ENCODE results near the gene HSPA1L.

DNA sequence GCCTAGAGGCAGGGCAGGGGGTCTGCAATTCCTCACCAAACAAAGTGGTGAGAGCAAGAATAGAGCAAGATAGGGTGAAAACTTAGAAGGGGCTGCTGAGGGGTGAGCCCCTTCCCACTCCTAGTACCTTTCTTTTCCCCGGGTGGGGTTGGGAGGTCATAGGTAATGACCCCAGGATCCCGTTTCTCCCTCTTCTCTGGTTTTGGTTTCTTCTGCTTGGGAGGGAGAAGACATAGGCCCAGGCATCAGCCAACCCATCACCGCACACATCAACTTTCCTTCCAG, 23.1 kb downstream of the HSPA1L start:
- TF ChIP-seq, protein P1, sequence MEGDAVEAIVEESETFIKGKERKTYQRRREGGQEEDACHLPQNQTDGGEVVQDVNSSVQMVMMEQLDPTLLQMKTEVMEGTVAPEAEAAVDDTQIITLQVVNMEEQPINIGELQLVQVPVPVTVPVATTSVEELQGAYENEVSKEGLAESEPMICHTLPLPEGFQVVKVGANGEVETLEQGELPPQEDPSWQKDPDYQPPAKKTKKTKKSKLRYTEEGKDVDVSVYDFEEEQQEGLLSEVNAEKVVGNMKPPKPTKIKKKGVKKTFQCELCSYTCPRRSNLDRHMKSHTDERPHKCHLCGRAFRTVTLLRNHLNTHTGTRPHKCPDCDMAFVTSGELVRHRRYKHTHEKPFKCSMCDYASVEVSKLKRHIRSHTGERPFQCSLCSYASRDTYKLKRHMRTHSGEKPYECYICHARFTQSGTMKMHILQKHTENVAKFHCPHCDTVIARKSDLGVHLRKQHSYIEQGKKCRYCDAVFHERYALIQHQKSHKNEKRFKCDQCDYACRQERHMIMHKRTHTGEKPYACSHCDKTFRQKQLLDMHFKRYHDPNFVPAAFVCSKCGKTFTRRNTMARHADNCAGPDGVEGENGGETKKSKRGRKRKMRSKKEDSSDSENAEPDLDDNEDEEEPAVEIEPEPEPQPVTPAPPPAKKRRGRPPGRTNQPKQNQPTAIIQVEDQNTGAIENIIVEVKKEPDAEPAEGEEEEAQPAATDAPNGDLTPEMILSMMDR (conservative IDR thresholded peaks at IDR 0.05): no peak
- TF ChIP-seq ZFX (IDR thresholded peaks at IDR 0.05): no peak
